ENCODE data around the gene ZFP36L2. TPM values are rescaled to one million over a fixed set of nuclear protein-coding genes. Genes with fewer than 3 reads are reported as not detected.

ZFP36L2 gene
- total RNA-seq, 4 donors from 2014 or later, result 146 to 287 (median 172) TPM

DNA sequence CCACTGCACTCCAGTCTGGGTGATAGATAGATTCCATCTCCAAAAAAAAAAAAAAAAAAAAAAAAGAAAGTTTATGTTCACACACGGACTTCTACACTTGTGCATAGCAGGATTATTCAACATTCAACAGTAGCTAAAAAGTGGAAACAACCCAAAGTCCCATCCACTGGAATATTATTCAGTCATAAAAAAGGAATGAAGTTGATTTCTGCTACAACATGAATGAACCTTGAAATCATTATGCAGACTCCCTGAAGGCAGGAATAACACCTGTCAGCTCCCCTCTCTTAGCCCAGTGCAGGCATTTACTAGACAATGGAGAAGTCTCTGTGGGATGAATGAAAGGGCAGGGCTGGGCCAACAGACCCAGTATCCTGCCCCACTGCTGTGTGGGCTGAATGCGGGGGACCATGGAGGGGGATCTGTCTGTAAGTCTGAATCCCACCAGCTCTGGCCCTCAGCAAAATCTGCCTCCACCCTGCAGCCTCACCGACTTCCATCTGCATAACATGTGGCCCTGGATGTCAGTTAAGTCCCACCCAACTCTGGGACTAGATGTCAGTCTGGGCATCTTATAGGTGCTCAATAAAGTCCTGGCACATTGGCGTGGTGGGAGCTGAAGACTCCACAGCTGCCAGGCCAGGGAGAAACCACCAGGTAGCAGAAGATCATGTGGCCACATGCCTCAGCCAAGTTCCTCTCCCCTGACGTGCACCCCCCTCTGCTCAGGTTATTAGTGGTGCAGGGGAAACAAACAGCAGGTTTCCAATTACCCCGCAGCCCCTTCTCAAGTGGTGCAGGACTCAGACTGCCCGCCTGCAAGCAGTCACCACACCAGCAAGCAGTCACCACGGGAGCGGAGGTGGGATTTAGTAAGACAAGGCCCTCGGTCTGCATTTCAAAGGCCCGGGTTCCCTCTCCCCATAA is 8.9 kb downstream of the ZFP36L2 start:
- H3K9me3 ChIP-seq, result no peaks in the 10 kb centered on the region
- peaks cover 6 to 7% of the 10 kb centered on the region in 2 donors for H3K36me3 ChIP-seq
- H3K27me3 ChIP-seq, result no peaks in the 10 kb centered on the region
- WGBS, 2 donors, result 43 to 50% methylated on average over 6 to 8 of the region's 11 CpGs
- H3K4me1 ChIP-seq, result peaks cover 30 to 41% of the 10 kb centered on the region in 2 donors
- peak; percentile 51 to 64 for DNase-seq
- intact Hi-C loops (cut with DNase I), result loop anchor here (2.0 kb wide), 1 partner anchor 59 kb away; no protein-coding TSS in a partner anchor
- no peak overlapping the region for H3K4me3 ChIP-seq (replicated peaks in 1 of 3)
- TF ChIP-seq CTCF (IDR thresholded peaks at IDR 0.05) (no peak), POLR2A (IDR thresholded peaks at IDR 0.05) (peak in 1 of 2 donors; percentile 12)
- peak overlapping the region; percentile 99 to 100 (median 100) for H3K27ac ChIP-seq

- Histone ChIP-seq H3K36me3 (no peaks in the 10 kb centered on the region), H3K27me3 (no peaks in the 10 kb centered on the region), H3K9me3 (no peaks in the 10 kb centered on the region), H3K4me1 (peaks cover 28 to 41% of the 10 kb centered on the region in 2 donors), H3K27ac (peak overlapping the region in 1 of 3 donors; percentile 99), H3K4me3 (replicated peaks in 1 of 3) (no peak overlapping the region)
- no peak for DNase-seq
- WGBS, 2 donors, result 90 to 99% methylated on average over 8 of the region's 8 CpGs
- intact Hi-C loops (cut with DNase I), result no loop called here
- TF ChIP-seq POLR2A (IDR thresholded peaks at IDR 0.05) (no peak), CTCF (IDR thresholded peaks at IDR 0.05) (no peak)
These were observed 9.8 kb downstream of the ZFP36L2 start for GRCh38 chr2:43216629-43217028.

DNA sequence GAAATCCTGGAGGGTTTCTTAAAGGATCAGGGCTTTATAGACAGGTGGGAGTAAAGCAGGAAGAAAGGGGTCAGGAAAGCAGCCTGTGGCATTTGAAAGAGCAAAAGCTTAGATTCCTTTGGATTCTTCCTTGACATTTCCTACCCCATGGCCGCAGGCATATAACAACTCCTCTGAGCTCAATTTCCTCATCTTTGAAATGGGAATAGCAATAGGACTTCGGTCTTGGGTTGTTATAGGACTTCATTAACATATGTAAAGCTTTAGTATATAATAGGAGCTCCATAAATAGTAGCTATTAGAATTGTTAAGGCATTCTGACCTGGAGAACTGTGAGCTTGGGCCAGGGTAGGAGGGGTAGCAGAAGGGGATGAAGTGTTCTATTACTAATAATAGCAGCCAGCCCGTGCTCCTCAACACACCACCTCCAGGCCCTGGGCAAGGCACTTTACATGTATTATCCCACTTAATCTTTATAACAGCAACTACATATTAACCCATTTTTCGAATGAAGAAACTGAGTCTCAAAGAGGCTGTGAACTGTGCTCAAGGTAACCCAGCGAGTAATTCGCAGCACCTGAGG is 10.6 kb downstream of the ZFP36L2 start:
- TF ChIP-seq CTCF (IDR thresholded peaks at IDR 0.05), result no peak
- TF ChIP-seq POLR2A (IDR thresholded peaks at IDR 0.05), result no peak
- no peak overlapping the region for H3K4me3 ChIP-seq (replicated peaks in 1 of 3)
- 89 to 94% methylated on average over 6 of the region's 6 CpGs for WGBS, 2 donors
- H3K9me3 ChIP-seq, result no peaks in the 10 kb centered on the region
- no peaks in the 10 kb centered on the region for H3K27me3 ChIP-seq
- intact Hi-C loops (cut with DNase I), result no loop called here
- no peak for DNase-seq
- peaks cover 23 to 35% of the 10 kb centered on the region in 2 donors for H3K4me1 ChIP-seq
- no peak overlapping the region for H3K27ac ChIP-seq
- no peaks in the 10 kb centered on the region for H3K36me3 ChIP-seq

DNA sequence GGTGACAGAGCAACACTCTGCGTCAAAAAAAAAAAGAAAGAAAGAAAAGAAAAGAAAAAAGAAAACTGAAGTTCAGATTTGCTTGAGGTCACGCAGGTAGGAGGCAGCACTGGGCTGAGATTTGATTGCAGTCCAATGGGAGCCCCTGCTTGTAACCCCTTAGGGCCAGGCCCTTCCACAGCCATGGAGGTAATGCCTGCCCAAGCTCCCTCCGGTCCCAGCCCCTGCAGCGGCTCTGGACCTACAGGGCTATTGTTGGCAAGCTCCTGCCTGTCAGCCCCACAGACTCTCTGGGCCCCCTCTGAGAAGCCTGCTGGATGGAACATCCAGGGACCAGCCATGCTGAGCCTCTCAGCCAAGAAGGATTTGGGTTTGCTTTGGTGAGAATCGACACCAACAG is 12.2 kb downstream of the ZFP36L2 start:
- no peaks in the 10 kb centered on the region for H3K36me3 ChIP-seq
- no peak for DNase-seq
- 85 to 94% methylated on average over 5 of the region's 5 CpGs for WGBS, 2 donors
- H3K4me3 ChIP-seq (replicated peaks in 1 of 3), result no peak overlapping the region
- intact Hi-C loops (cut with DNase I), result no loop called here
- H3K9me3 ChIP-seq, result no peaks in the 10 kb centered on the region
- H3K4me1 ChIP-seq, result peaks cover 19 to 20% of the 10 kb centered on the region in 2 donors
- no peaks in the 10 kb centered on the region for H3K27me3 ChIP-seq
- no peak overlapping the region for H3K27ac ChIP-seq
- TF ChIP-seq POLR2A (IDR thresholded peaks at IDR 0.05) (no peak), CTCF (IDR thresholded peaks at IDR 0.05) (no peak)

GRCh38 chr2:43212931-43213330 is 13.5 kb downstream of the ZFP36L2 start:
- no peak overlapping the region for H3K4me3 ChIP-seq (replicated peaks in 1 of 3)
- H3K27ac ChIP-seq, result no peak overlapping the region
- intact Hi-C loops (cut with DNase I), result no loop called here
- H3K36me3 ChIP-seq, result no peaks in the 10 kb centered on the region
- H3K4me1 ChIP-seq, result peaks cover 6 to 7% of the 10 kb centered on the region in 2 donors
- no peaks in the 10 kb centered on the region for H3K27me3 ChIP-seq
- 90 to 91% methylated on average over 3 of the region's 3 CpGs for WGBS, 2 donors
- peak; percentile 14 to 19 for DNase-seq
- TF ChIP-seq CTCF (IDR thresholded peaks at IDR 0.05), result no peak
- no peak for TF ChIP-seq POLR2A (IDR thresholded peaks at IDR 0.05)
- H3K9me3 ChIP-seq, result no peaks in the 10 kb centered on the region

All from thyroid gland (tissue), 4 donors.